Measurements from ENCODE around the gene ATP5F1D.

Gene ATP5F1D

DNA sequence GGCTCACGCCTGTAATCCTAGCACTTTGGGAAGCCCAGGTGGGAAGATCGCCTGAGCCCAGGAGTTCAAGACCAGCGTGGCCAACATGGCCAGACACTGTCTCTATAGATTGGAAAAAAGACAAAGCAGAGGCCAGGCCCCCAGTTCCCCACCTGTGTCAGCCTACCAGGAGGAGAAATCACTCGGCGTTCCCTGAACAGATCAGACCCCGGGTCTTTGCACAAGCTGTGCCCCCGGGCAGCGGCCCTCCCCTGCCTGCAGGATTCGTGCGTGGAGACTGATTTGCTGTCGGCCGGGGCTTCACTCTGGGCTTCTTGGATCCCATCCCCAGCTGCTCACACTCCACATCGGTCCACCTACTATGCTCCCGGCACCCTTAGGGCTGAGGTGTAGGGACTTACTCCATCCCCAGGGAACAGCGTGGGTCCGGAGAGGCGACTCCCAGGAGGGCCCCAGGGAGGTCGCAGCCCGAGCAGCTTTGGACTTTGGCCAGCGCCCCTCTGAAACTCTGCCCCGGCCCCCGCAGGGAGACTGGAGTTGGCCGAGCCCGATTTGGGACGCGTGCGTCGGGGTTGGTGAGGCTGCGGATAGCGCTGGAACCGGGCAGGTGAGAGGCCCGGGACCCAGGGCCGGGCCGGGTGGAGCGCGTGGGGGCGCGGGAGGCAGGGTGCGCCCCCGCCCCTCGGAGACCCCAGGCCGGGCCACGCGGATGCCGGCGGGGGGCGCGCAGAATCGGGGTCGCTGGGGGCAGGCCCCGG, 43.6 kb downstream of the ATP5F1D start:
- Histone ChIP-seq H3K4me3 (replicated peaks; ENCODE audit: insufficient read depth, low read length) (no peak overlapping the region), H3K27ac (replicated peaks) (no peak overlapping the region), H3K27me3 (ENCODE audit: insufficient read depth, poor library complexity, severe bottlenecking) (peaks cover 55% of the 10 kb centered on the region)
- TF ChIP-seq POLR2AphosphoS5 (IDR thresholded peaks at IDR 0.05; ENCODE audit: low read depth) (no peak), GABPA (IDR thresholded peaks at IDR 0.05; ENCODE audit: low read depth) (no peak), SPI1 (IDR thresholded peaks at IDR 0.05; ENCODE audit: borderline replicate concordance, low read depth) (no peak), REST (IDR thresholded peaks at IDR 0.05; ENCODE audit: insufficient replicate concordance, low read depth) (no peak)
- TF ChIP-seq, protein P1, sequence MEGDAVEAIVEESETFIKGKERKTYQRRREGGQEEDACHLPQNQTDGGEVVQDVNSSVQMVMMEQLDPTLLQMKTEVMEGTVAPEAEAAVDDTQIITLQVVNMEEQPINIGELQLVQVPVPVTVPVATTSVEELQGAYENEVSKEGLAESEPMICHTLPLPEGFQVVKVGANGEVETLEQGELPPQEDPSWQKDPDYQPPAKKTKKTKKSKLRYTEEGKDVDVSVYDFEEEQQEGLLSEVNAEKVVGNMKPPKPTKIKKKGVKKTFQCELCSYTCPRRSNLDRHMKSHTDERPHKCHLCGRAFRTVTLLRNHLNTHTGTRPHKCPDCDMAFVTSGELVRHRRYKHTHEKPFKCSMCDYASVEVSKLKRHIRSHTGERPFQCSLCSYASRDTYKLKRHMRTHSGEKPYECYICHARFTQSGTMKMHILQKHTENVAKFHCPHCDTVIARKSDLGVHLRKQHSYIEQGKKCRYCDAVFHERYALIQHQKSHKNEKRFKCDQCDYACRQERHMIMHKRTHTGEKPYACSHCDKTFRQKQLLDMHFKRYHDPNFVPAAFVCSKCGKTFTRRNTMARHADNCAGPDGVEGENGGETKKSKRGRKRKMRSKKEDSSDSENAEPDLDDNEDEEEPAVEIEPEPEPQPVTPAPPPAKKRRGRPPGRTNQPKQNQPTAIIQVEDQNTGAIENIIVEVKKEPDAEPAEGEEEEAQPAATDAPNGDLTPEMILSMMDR (IDR thresholded peaks at IDR 0.05; ENCODE audit: insufficient read depth, low read length): no peak
- no peak for DNase-seq (ENCODE audit: low read depth in 1 of 2, low spot score in 1 of 2)

- Histone ChIP-seq H3K27me3 (ENCODE audit: insufficient read depth, poor library complexity, severe bottlenecking) (peaks cover 62% of the 10 kb centered on the region), H3K27ac (replicated peaks) (no peak within 1 kb of the TSS), H3K4me3 (replicated peaks; ENCODE audit: insufficient read depth, low read length) (no peak within 1 kb of the TSS)
- TF ChIP-seq, protein P1 (IDR thresholded peaks at IDR 0.05; ENCODE audit: insufficient read depth, low read length): no peak
- TF ChIP-seq REST (IDR thresholded peaks at IDR 0.05; ENCODE audit: insufficient replicate concordance, low read depth) (no peak), POLR2AphosphoS5 (IDR thresholded peaks at IDR 0.05; ENCODE audit: low read depth) (no peak), GABPA (IDR thresholded peaks at IDR 0.05; ENCODE audit: low read depth) (no peak), SPI1 (IDR thresholded peaks at IDR 0.05; ENCODE audit: borderline replicate concordance, low read depth) (no peak)
- DNase-seq (ENCODE audit: low read depth in 1 of 2, low spot score in 1 of 2): no peak
These were observed 44.3 kb downstream of the ATP5F1D start, which contains the start of gene EFNA2 for GRCh38 chr19:1285737-1286360. Gene EFNA2, plus strand, starts transcription at chr19:1285873. Its CDS starts 296 bp downstream, at chr19:1286169.

DNA sequence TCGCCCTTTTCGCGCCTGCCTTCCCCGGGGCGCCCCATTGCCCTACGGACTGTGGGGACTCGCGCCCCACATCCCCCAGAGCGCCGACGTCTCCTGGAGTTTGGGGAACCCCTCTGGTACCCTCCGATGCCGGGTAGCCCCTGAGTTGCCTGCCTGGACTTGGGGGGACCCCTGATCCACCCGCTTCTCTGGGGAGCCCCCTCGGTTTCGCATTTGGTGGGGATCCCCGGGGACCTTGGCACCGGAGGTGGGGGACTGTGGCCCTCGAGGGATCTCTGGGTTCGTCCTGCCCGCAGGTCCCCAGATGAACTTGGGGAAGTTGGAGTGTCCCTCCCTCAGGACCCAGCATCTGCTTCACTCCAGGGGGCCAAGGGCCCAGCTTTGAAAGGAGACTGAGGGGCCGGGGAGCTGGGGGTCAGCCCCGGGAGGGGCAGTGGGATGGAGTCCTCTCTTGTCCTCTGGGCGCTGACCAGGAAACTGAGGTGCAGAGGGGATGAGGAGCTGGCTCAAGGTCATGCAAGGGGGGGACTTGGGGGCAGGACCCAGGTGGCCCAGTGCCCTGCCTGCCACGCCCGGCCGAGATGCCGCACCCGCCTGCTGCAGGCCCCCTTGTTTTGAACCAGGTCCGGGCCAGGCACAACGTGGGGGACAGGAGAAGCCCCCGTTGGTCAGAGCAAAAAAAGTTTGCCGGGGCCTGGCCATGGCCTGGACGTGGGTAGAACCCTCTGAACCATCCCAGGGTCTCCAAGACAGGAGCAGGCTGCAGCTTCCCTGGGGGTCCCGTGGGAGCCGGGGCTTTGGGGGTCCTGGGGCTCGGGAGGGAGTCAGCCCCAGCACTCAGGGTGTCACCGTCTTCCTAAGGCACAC, 45.2 kb downstream of the ATP5F1D start:
- Histone ChIP-seq H3K4me3 (replicated peaks; ENCODE audit: insufficient read depth, low read length) (no peak overlapping the region), H3K27me3 (ENCODE audit: insufficient read depth, poor library complexity, severe bottlenecking) (peaks cover 71% of the 10 kb centered on the region), H3K27ac (replicated peaks) (no peak overlapping the region)
- no peak for DNase-seq (ENCODE audit: low read depth in 1 of 2, low spot score in 1 of 2)
- no peak for TF ChIP-seq POLR2AphosphoS5 (IDR thresholded peaks at IDR 0.05; ENCODE audit: low read depth)
- TF ChIP-seq SPI1 (IDR thresholded peaks at IDR 0.05; ENCODE audit: borderline replicate concordance, low read depth): no peak
- TF ChIP-seq, protein P1 (IDR thresholded peaks at IDR 0.05; ENCODE audit: insufficient read depth, low read length): no peak

Data from HL-60 (cell line).